Endothelial cell of umbilical vein (primary cell): ENCODE data around the gene NEU1. TPM values are rescaled to one million over a fixed set of nuclear protein-coding genes. Genes with fewer than 3 reads are reported as not detected.

ENCODE experiments used
- BruUV-seq: library from RNA; stranded (reverse); fragments of 400-500 nt; replicated peaks from 2 replicates; lab custom pipeline; 2021; lab: Mats Ljungman, UMichigan
- CTCF ChIA-PET: fragments of 300-600, 350-600 bp; sonication (Branson Sonifier 250); formaldehyde crosslinking; loops from one replicate; lab custom pipeline; 2021; ENCODE audit warnings: antibody characterized with exemption, inconsistent platforms; lab: Charles Lee
- POLR2A ChIA-PET: fragments of 300-600, 350-600 bp; sonication (Branson Sonifier 250); formaldehyde crosslinking; loops from one replicate; lab custom pipeline; 2021; ENCODE audit warnings: antibody characterized with exemption, inconsistent platforms; lab: Charles Lee
- DNase-seq: peaks from one replicate; pipeline ENCODE4 v3.0.0-alpha.2; 2011; ENCODE audit warnings: low read depth, low spot score
- FAIRE-seq: peaks from 2 replicates; lab custom pipeline; 2011; peaks lifted over from hg19 to GRCh38; lab: Jason Lieb, UNC
- H2AFZ ChIP-seq: 2 replicates; pipeline ENCODE4 v1.6.0; 2012; ENCODE audit warnings: low read depth, low read length, control low read depth, inconsistent platforms
- H3K27ac ChIP-seq: 2 replicates; pipeline ENCODE4 v1.5.1; 2011; ENCODE audit warnings: low read depth, mild to moderate bottlenecking, control low read depth, low read length, moderate library complexity; ENCODE audit not compliant: insufficient read depth
- H3K27me3 ChIP-seq, 2 experiments: 2 replicates each; pipeline versions ENCODE4 v1.6.0 to v1.6.1; 2011; ENCODE audit warnings: low read length in 2 of 2, mixed read lengths in 1 of 2; ENCODE audit not compliant: control insufficient read depth in 2 of 2, insufficient read depth in 2 of 2
- H3K36me3 ChIP-seq, 2 experiments: 2 replicates in 1 of 2; 3 replicates in 1 of 2; pipeline ENCODE4 v1.5.1; 2011; ENCODE audit warnings: low read length in 2 of 2, mild to moderate bottlenecking in 1 of 2, moderate library complexity in 1 of 2; ENCODE audit not compliant: control insufficient read depth in 2 of 2, insufficient read depth in 2 of 2; ENCODE audit errors: extremely low read depth in 1 of 2
- H3K4me1 ChIP-seq: 3 replicates; pipeline ENCODE4 v1.5.1; 2011; ENCODE audit warnings: mild to moderate bottlenecking, low read length; ENCODE audit not compliant: control insufficient read depth, insufficient read depth; ENCODE audit errors: extremely low read depth
- H3K4me2 ChIP-seq: 2 replicates; pipeline ENCODE4 v1.6.1; 2011; ENCODE audit warnings: low read length, control low read depth, mixed read lengths; ENCODE audit not compliant: insufficient read depth
- H3K4me3 ChIP-seq, 3 experiments: fragments of 200-600 bp in 1 of 3; sonication (generic), shearing (Covaris generic) in 1 of 3; replicated peaks in 1 of 3; 2 replicates each; pipeline ENCODE4 v1.5.1; 2011 to 2016; ENCODE audit warnings: control low read depth in 3 of 3, low read length in 3 of 3, mild to moderate bottlenecking in 2 of 3, inconsistent platforms in 1 of 3, low read depth in 1 of 3, moderate library complexity in 1 of 3; ENCODE audit not compliant: insufficient read depth in 1 of 3
- H3K79me2 ChIP-seq: 2 replicates; pipeline ENCODE4 v1.6.0; 2012; ENCODE audit warnings: low read length, inconsistent platforms; ENCODE audit not compliant: control insufficient read depth, insufficient read depth
- H3K9ac ChIP-seq: replicated peaks from 2 replicates; pipeline ENCODE3; 2011; ENCODE audit warnings: low read length, control low read depth; ENCODE audit not compliant: insufficient read depth; ENCODE audit errors: extremely low read depth
- H3K9me1 ChIP-seq: replicated peaks from 3 replicates; pipeline ENCODE4 v1.6.0; 2011; ENCODE audit warnings: mild to moderate bottlenecking, low read length; ENCODE audit not compliant: control insufficient read depth, insufficient read depth; ENCODE audit errors: extremely low read depth
- H3K9me3 ChIP-seq: replicated peaks from 2 replicates; pipeline ENCODE4 v1.5.1; 2012; ENCODE audit warnings: low read length, inconsistent platforms; ENCODE audit not compliant: control insufficient read depth, insufficient read depth
- H4K20me1 ChIP-seq: replicated peaks from 2 replicates; pipeline ENCODE3; 2011; ENCODE audit warnings: mild to moderate bottlenecking, low read length; ENCODE audit not compliant: control insufficient read depth, insufficient read depth; ENCODE audit errors: extremely low read depth
- CTCF ChIP-seq, 2 donors: IDR thresholded peaks; 1 replicate in 1 of 2; 2 replicates in 1 of 2; pipeline ENCODE4 v1.5.1; 2011; ENCODE audit warnings: low read length in 2 of 2, mild to moderate bottlenecking in 2 of 2, moderate library complexity in 2 of 2, control low read depth in 1 of 2, inconsistent platforms in 1 of 2, low read depth in 1 of 2; ENCODE audit not compliant: insufficient read depth in 1 of 2; ENCODE audit errors: extremely low read depth in 1 of 2
- EZH2 ChIP-seq: IDR thresholded peaks from 2 replicates; pipeline ENCODE4 v1.6.1; 2012; ENCODE audit warnings: borderline replicate concordance, low read depth, mild to moderate bottlenecking, moderate library complexity, low read length, inconsistent platforms; ENCODE audit not compliant: severe bottlenecking
- FOS ChIP-seq: IDR thresholded peaks from 2 replicates; pipeline ENCODE4 v1.6.1; 2011; ENCODE audit warnings: mild to moderate bottlenecking, low read length, moderate library complexity, borderline replicate concordance; ENCODE audit not compliant: insufficient read depth
- GATA2 ChIP-seq: IDR thresholded peaks from 2 replicates; pipeline ENCODE4 v1.7.0; 2011; ENCODE audit warnings: low read depth, mild to moderate bottlenecking, moderate library complexity, mixed read lengths, low read length; ENCODE audit not compliant: insufficient read length, insufficient read depth
- MAX ChIP-seq: IDR thresholded peaks from 2 replicates; pipeline ENCODE4 v1.6.1; 2011; ENCODE audit not compliant: insufficient read depth, insufficient read length
- MYC ChIP-seq: IDR thresholded peaks from one replicate; pipeline ENCODE4 v1.6.1; 2011; ENCODE audit warnings: mild to moderate bottlenecking, low read depth, low read length
- POLR2A ChIP-seq: IDR thresholded peaks from 2 replicates; pipeline ENCODE4 v1.6.1; 2012; ENCODE audit warnings: low read depth, mild to moderate bottlenecking, control low read depth, low read length
- POLR2AphosphoS5 ChIP-seq: IDR thresholded peaks from 2 replicates; pipeline ENCODE4 v1.6.1; 2012; ENCODE audit warnings: low read depth, mild to moderate bottlenecking, control low read depth, low read length, moderate library complexity; ENCODE audit not compliant: insufficient read depth
- dilution Hi-C: fragments of 300-500 bp; cut with MboI; formaldehyde crosslinking; loops from one replicate; pipeline ENCODE4 v1.15.0; 2019; ENCODE audit warnings: low sequenced_read_pairs; ENCODE audit not compliant: extremely low pct_ligation_motif_present
- intact Hi-C: fragments of 100-400 bp; cut with micrococcal nuclease; formaldehyde crosslinking; loops from one replicate; pipeline ENCODE4 v1.10.0; 2022
- polyA plus RNA-seq, 4 experiments: library from polyadenylated mRNA; depleted of rRNA in 3 of 4; stranded (reverse) in 3 of 4; unstranded in 1 of 4; fragments of >200 nt; gene quantifications; 2 replicates each; pipeline versions ENCODE4 v1.2.1 to v1.2.3, GENCODE V29; 2011 to 2012; ENCODE audit warnings: missing spikeins in 1 of 4
- total RNA-seq: library from RNA; stranded (reverse); gene quantifications from 2 replicates; pipeline ENCODE4 v1.2.3, GENCODE V29; 2021

NEU1 gene
- total and polyA plus RNA-seq, 2 donors (not counting 3 experiments of a cell fraction or from before 2014, with no cell fraction given), result 62.8 to 111 TPM

GRCh38 chr6:31878222-31878621, 15.6 kb upstream of the NEU1 start:
- no peaks in the 10 kb centered on the region for H3K9me3 ChIP-seq
- no peaks in the 10 kb centered on the region for H3K27me3 ChIP-seq
- H3K4me3 ChIP-seq, result no peak overlapping the region
- no peak overlapping the region for H3K9ac ChIP-seq
- BruUV-seq, result no TSS peak
- H3K36me3 ChIP-seq, result peaks cover 0 to 29% of the 10 kb centered on the region in 2 experiments
- intact Hi-C loops, result no loop called here
- H3K9me1 ChIP-seq, result no peaks in the 10 kb centered on the region
- H3K27ac ChIP-seq, result no peak overlapping the region
- no peaks in the 10 kb centered on the region for H4K20me1 ChIP-seq
- no peak for TF ChIP-seq MYC
- TF ChIP-seq POLR2A, result no peak
- TF ChIP-seq POLR2AphosphoS5, result no peak
- no peak for TF ChIP-seq EZH2
- TF ChIP-seq GATA2, result no peak
- TF ChIP-seq CTCF (IDR thresholded peaks at IDR 0.05; ENCODE audit: extremely low read depth in 1 of 2, insufficient read depth in 1 of 2, low read depth in 1 of 2, low read length in 2 of 2), result no peak
- TF ChIP-seq FOS, result no peak
- TF ChIP-seq MAX, result no peak
- no peaks in the 10 kb centered on the region for H3K79me2 ChIP-seq
- no peak overlapping the region for H2AFZ ChIP-seq
- no peak overlapping the region for H3K4me2 ChIP-seq
- peaks cover 6% of the 10 kb centered on the region for H3K4me1 ChIP-seq
- dilution Hi-C loops, result no loop called here
- FAIRE-seq (no peak), DNase-seq (no peak)
- ChIA-PET CTCF (interaction anchor here (1.1 to 1.4 kb wide), 2 partner anchors 10 to 12 kb away, joined by 4 read pairs; no protein-coding TSS in a partner anchor), POLR2A (no interaction called here)
